ENCODE data around the gene MYEOV. TPM values are rescaled to one million over a fixed set of nuclear protein-coding genes. Genes with fewer than 3 reads are reported as not detected.

The MYEOV gene
- total and polyA plus RNA-seq, 2 donors (not counting 1 experiment from before 2014, with no cell fraction given): 0.72 TPM; not detected in 1

DNA sequence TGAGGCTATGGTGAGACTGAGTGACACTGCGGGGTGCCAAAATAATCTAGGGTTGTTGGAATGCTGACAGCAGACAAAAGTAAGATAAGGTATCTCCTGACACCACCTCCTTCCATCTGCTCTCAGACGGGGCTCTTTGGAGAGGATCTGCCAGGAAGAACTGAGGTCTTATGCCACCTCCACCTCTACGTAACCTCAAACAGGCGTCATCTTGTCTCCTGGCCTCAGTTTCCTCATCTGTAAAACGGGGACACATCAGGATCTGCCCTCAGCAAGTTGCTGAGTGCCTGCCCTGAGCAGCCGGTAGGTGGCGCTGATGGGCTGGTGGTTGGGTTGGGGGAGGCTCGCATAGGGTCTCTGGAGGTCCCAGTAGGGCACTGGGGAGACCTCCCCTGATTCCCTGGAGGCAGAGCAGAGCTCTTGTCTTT lies 1.7 kb upstream of the MYEOV start:
- Mint-ChIP-seq H3K27me3 (peaks cover 6% of the 10 kb centered on the region), H3K4me3 (no peak overlapping the region), H3K4me1 (peaks cover 48% of the 10 kb centered on the region), H3K27ac (no peak overlapping the region), H3K9me3 (ENCODE audit: insufficient read depth) (no peaks in the 10 kb centered on the region)
- DNase-seq (peak; percentile 71), ATAC-seq (ENCODE audit: low read depth) (no peak)
- Histone ChIP-seq H3K9me3 (ENCODE audit: control extremely low read depth in 1 of 3, control insufficient read depth in 2 of 3, insufficient read depth in 1 of 3, low read length in 2 of 3) (peaks cover 0 to 20% (median 2%) of the 10 kb centered on the region in 3 donors), H3K4me1 (ENCODE audit: control insufficient read depth in 2 of 2, insufficient read depth in 2 of 2, low read length in 2 of 2) (peaks cover 39 to 51% of the 10 kb centered on the region in 2 donors), H3K79me2 (ENCODE audit: control insufficient read depth, insufficient read depth, low read length) (no peaks in the 10 kb centered on the region), H3K4me3 (ENCODE audit: control extremely low read depth in 1 of 5, extremely low read depth in 1 of 5, insufficient read depth in 1 of 5, low read depth in 2 of 5, low read length in 4 of 5) (no peak overlapping the region), H3K27ac (ENCODE audit: low read length in 2 of 2) (no peak overlapping the region), H3K36me3 (replicated peaks in 1 of 2; ENCODE audit: control extremely low read depth in 1 of 2, control insufficient read depth in 1 of 2, extremely low read depth in 1 of 2, insufficient read depth in 2 of 2, low read length in 1 of 2) (no peaks in the 10 kb centered on the region), H2AFZ (ENCODE audit: insufficient read depth, low read depth, low read length, poor library complexity, severe bottlenecking) (no peak overlapping the region), H3K27me3 (replicated peaks in 1 of 4; ENCODE audit: control extremely low read depth in 1 of 4, control insufficient read depth in 3 of 4, insufficient read depth in 4 of 4, low read length in 3 of 4) (no peaks in the 10 kb centered on the region), H4K20me1 (ENCODE audit: control insufficient read depth, insufficient read depth, low read length, poor library complexity, severe bottlenecking) (no peaks in the 10 kb centered on the region), H3K9ac (ENCODE audit: low read length) (no peak overlapping the region), H3K4me2 (replicated peaks; ENCODE audit: low read depth, low read length, poor library complexity, severe bottlenecking) (no peak overlapping the region)
- WGBS (ENCODE audit: insufficient coverage): 21% methylated on average over 4 of the region's 8 CpGs
- no peak for TF ChIP-seq EZH2 (IDR thresholded peaks at IDR 0.05; ENCODE audit: borderline replicate concordance, insufficient read depth, low read depth, low read length, poor library complexity, severe bottlenecking)
- TF ChIP-seq, protein P1, sequence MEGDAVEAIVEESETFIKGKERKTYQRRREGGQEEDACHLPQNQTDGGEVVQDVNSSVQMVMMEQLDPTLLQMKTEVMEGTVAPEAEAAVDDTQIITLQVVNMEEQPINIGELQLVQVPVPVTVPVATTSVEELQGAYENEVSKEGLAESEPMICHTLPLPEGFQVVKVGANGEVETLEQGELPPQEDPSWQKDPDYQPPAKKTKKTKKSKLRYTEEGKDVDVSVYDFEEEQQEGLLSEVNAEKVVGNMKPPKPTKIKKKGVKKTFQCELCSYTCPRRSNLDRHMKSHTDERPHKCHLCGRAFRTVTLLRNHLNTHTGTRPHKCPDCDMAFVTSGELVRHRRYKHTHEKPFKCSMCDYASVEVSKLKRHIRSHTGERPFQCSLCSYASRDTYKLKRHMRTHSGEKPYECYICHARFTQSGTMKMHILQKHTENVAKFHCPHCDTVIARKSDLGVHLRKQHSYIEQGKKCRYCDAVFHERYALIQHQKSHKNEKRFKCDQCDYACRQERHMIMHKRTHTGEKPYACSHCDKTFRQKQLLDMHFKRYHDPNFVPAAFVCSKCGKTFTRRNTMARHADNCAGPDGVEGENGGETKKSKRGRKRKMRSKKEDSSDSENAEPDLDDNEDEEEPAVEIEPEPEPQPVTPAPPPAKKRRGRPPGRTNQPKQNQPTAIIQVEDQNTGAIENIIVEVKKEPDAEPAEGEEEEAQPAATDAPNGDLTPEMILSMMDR (IDR thresholded peaks at IDR 0.05): peak; percentile 86
- intact Hi-C loops (cut with micrococcal nuclease): loop anchor here (10.0 kb wide), 1 partner anchor 383 kb away; the partner anchor contains the start of gene LTO1
- CTCF ChIA-PET: interaction anchor here (0.5 to 3.0 kb wide), 10 partner anchors 8 to 1303 kb away, joined by 3 to 52 read pairs (median 4); partner anchors contain the start of gene CCND1
- POLR2A ChIA-PET: no interaction called here

DNA sequence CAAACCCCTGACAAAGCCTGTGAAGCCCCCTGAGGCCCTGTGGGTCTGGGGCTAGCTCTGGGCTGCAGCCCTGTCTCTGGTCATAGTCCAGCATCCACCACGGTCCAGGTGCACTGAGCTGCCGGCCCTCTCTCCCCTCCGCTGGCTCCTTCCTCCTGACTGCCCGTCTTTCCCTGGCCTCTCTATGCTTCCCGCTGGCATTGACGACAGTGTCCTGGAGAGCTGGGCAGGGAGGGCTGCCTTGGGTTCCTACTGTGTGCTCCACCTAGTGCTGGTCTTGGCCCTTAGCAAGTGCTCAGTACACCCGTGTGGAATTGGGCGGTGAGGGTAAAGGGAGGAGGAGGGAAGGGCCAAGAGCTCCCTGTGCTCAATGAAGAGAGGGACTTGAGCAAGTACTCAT lies 868 bp upstream of the MYEOV start:
- Mint-ChIP-seq H3K27ac (peak overlapping the region; percentile 73), H3K4me3 (no peak overlapping the region), H3K27me3 (no peaks in the 10 kb centered on the region), H3K9me3 (ENCODE audit: insufficient read depth) (no peaks in the 10 kb centered on the region), H3K4me1 (peaks cover 54% of the 10 kb centered on the region)
- ChIA-PET CTCF (interaction anchor here (0.7 to 3.0 kb wide), 11 partner anchors 9 to 378 kb away, joined by 3 to 52 read pairs (median 5); partner anchors contain the start of gene CCND1), POLR2A (interaction anchor here (1.2 to 1.8 kb wide), 2 partner anchors 348 to 350 kb away, joined by 4 read pairs; partner anchors contain the start of gene CCND1)
- ATAC-seq (ENCODE audit: low read depth) (no peak), DNase-seq (no peak)
- intact Hi-C loops (cut with micrococcal nuclease): loop anchor here (10.0 kb wide), 1 partner anchor 382 kb away; the partner anchor contains the start of gene LTO1
- no peak overlapping the region for H3K4me2 ChIP-seq (replicated peaks; ENCODE audit: low read depth, low read length, poor library complexity, severe bottlenecking)
- no peaks in the 10 kb centered on the region for H3K36me3 ChIP-seq (replicated peaks in 1 of 2; ENCODE audit: control extremely low read depth in 1 of 2, control insufficient read depth in 1 of 2, extremely low read depth in 1 of 2, insufficient read depth in 2 of 2, low read length in 1 of 2)
- peaks cover 0 to 18% (median 2%) of the 10 kb centered on the region in 3 donors for H3K9me3 ChIP-seq (ENCODE audit: control extremely low read depth in 1 of 3, control insufficient read depth in 2 of 3, insufficient read depth in 1 of 3, low read length in 2 of 3)
- H3K4me3 ChIP-seq (ENCODE audit: control extremely low read depth in 1 of 5, extremely low read depth in 1 of 5, insufficient read depth in 1 of 5, low read depth in 2 of 5, low read length in 4 of 5): no peak overlapping the region
- H3K4me1 ChIP-seq (ENCODE audit: control insufficient read depth in 2 of 2, insufficient read depth in 2 of 2, low read length in 2 of 2): peaks cover 48 to 60% of the 10 kb centered on the region in 2 donors
- H3K9ac ChIP-seq (ENCODE audit: low read length): no peak overlapping the region
- H3K27ac ChIP-seq (ENCODE audit: low read length in 2 of 2): no peak overlapping the region
- H3K79me2 ChIP-seq (ENCODE audit: control insufficient read depth, insufficient read depth, low read length): no peaks in the 10 kb centered on the region
- 91% methylated on average over 8 of the region's 8 CpGs for whole genome bisulfite sequencing (ENCODE audit: insufficient coverage)
- no peak overlapping the region for H2AFZ ChIP-seq (ENCODE audit: insufficient read depth, low read depth, low read length, poor library complexity, severe bottlenecking)
- TF ChIP-seq, protein P1 (IDR thresholded peaks at IDR 0.05): no peak
- no peak for TF ChIP-seq EZH2 (IDR thresholded peaks at IDR 0.05; ENCODE audit: borderline replicate concordance, insufficient read depth, low read depth, low read length, poor library complexity, severe bottlenecking)
- no peaks in the 10 kb centered on the region for H3K27me3 ChIP-seq (replicated peaks in 1 of 4; ENCODE audit: control extremely low read depth in 1 of 4, control insufficient read depth in 3 of 4, insufficient read depth in 4 of 4, low read length in 3 of 4)
- no peaks in the 10 kb centered on the region for H4K20me1 ChIP-seq (ENCODE audit: control insufficient read depth, insufficient read depth, low read length, poor library complexity, severe bottlenecking)
